Medulla oblongata (tissue), 1 donor: ENCODE data around the gene DNAAF3.
"Not testable (repeated sequence)": the region's sequence is repeated elsewhere in the genome, so short reads cannot be mapped to it uniquely, and the experiment has no call there.

Source experiments
- DNase-seq: peaks from one replicate; pipeline ENCODE4 v3.0.0-alpha.2; 2015; ENCODE audit errors: extremely low spot score

The DNAAF3 gene

DNA sequence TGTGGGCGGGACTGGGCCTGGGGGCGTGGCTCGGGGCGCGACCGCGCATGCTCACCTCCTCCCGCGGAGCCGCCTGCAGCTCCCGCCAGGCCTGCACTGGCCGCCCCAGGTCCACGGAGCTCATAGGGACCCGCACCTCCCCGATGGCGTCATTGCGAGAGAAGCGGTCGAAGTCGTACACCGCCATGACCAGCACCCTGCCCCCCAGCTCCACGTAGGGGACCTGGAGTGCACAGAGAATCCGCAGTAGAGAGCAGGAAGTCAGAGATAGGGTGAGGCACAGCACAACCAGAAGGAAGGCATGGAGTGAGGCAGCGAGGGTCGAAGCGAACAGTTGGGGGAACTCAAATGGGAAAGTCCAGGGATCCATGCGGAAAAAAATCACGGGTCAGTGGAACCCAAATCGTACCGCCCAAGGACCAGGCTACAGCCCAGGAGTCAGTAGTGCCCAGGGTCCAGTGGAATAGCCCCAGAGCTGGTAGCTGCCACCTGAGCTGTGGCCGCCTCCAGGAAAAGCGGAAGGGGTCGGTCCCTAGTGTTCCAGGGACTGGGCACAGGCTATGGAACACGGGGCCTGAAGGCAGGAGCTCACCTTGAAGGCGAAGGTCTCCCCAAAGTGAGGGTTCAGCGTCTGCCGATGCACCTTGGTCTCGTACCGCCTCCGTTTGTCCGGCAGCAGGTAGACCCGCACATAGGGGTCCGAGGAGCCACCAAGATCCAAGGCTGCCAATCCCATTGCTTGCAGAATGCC lies 8.9 kb upstream of the DNAAF3 start:
- DNase-seq: no peak

- DNase-seq: no peak
These were observed 8.2 kb upstream of the DNAAF3 start for GRCh38 chr19:55174425-55175116.

- DNase-seq: peak; percentile 27
These were observed 7.4 kb upstream of the DNAAF3 start for GRCh38 chr19:55173714-55174409.

GRCh38 chr19:55173186-55173713 lies 6.8 kb upstream of the DNAAF3 start:
- DNase-seq: no peak

DNA sequence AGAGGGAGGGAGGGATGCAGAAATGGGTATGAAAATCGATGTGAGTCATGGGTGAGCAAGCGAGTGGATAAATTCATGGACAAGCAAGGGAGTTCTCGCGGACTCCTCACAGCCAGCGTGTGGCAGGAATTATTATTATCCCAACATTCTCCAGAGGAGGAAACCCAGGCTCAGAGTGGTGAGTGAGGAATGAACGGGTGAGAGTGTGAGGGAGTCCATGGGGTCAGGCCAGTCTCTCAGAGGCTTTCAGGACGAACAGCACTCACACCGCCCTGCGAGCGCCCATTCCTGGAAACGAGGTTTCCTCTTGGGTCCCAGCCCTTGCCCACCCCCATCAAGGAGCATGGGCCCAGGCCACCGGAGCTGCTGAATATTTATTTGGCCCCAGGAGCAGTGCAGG lies 6.3 kb upstream of the DNAAF3 start:
- DNase-seq: no peak

DNA sequence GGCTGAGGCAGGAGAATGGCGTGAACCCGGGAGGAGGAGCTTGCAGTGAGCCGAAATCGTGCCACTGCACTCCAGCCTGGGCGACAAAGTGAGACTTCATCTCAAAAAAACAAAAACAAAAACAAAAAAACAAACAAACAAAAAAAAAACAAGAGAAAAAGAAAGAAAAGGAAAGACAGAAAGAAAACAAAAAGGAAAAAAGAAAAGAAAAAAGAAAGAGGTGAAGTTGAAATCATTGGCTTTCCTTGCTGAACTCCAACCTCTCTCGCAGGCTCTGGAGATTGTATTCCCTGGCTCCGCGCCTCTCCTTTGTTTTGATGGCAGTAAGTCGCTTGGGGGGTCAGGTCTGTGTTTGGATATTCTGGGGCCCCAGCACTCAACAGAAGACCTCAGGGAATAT lies 5.9 kb upstream of the DNAAF3 start:
- not testable (repeated sequence) for DNase-seq

DNA sequence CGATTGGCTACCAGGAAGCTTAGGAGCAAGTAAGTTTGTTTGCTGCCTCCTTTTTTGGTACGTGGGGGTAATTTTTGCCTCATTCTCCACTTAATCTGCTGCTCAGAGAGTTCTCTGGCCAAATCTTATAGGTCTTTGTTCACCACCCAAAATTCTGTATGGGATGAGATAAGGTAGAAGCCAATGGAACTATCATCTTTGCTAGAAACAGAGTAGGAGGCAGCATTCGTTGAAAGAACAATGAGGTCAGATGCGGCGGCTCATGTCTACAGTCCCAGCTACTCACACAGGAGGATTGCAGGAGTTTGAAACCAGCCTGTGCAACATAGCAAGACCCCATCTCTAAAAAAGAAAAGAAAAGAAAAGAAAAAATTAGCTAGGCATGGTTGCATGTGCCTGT lies 5.0 kb upstream of the DNAAF3 start:
- no peak for DNase-seq

- DNase-seq: no peak
These were observed 2.7 kb upstream of the DNAAF3 start for GRCh38 chr19:55169136-55169535.

- DNase-seq: peak; percentile 81
These were observed 372 bp downstream of the DNAAF3 start for GRCh38 chr19:55165952-55166529.

DNA sequence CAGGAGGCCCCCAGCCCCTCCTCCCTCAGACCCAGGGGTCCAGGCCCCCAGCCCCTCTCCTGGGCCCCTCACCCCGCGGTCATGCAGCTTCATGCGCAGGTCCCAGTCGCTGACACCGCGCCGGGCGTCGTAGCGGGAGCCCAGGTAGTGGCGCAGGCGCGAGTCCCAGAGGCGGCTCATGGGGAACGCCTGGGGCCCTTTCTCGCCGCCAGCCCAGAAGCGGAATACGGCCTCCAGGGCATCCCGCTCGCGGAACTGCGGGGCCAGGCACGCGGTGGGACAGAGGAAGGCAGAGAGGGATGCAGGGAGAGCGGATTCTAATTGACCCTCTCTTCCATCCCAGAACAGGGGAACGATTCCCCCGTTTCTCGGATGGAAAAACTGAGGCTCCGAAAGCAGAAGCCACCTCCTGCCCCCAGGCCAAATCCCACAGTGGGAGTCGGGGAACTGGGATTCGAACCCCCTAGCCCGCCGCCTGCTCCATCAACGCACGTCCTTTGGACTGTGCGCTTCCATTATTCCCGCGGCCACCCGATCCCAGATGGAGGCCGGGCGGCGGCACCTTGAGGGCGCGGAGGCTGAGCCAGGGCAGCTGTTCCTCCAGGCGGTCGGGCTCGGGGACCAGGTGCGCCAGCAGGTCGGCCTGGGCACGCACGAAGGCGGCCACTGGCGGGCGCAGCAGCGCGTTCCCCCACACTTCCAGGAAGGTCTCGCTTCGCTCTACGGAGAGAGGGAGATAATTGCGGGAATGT lies 4.7 kb downstream of the DNAAF3 start:
- DNase-seq: no peak

- no peak for DNase-seq
These were observed 5.4 kb downstream of the DNAAF3 start for GRCh38 chr19:55160986-55161365.

DNA sequence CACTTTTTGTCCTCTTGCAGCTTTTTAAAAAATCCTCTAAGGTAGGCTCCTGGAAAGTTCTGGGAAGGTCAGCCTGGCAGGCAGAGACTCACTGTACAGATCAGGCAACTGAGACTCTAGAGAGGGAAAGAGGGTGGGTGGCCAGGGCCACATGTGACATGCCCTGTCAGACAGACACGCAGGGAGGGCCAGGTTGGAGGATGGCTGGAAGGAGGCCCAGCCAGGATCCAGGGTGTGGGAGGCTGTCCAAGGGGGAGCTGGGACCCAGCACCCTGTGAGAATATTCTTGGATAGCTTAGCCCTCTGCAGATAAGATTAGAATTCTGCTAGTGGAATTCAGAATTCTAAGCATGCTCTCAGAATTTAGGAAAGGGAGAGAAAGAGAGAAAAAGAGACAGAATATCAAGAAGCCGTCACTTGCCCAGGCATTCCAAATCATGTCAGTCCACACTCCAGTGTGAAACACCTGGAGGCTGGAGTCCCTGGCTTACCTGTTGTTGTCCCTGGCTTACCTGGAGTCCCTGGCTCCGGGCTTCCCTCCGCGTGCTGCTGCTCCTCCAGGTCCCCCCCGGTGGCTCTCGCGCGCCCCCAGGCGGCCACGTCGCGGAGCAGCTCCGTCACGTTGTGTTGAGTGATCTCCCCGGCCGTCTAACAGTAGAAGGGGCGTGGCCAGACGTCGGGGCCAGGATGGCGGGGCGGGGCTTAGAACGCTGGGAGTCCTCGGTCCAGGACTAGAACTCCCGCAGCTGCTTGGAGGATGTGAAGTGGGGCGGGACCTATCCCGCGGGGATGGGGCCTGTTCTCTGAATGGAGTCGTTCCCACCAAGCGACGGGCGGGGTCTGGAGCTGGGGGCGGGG lies 6.1 kb downstream of the DNAAF3 start:
- DNase-seq: peak; percentile 61

GRCh38 chr19:55158848-55159749 lies 7.3 kb downstream of the DNAAF3 start:
- DNase-seq: no peak

DNA sequence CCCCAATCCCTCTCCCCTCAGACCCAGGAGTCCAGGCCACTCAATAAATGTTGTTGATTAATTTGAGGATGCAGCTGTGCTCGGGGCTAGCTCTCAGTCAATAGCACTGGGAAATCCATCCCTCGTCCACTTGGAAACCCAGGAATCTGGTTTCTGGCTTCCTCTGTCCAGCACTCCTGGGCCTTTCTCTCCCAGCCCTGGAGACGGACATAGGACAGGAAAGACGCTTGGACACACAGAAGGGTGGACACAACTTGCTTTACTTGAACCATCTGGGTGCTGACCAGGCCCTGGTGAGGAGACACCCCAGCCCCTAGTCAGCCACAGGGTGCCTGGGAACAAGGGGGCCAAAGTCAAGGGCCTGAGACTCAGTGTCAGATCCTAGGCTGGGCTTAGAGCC lies 8.0 kb downstream of the DNAAF3 start:
- no peak for DNase-seq

DNA sequence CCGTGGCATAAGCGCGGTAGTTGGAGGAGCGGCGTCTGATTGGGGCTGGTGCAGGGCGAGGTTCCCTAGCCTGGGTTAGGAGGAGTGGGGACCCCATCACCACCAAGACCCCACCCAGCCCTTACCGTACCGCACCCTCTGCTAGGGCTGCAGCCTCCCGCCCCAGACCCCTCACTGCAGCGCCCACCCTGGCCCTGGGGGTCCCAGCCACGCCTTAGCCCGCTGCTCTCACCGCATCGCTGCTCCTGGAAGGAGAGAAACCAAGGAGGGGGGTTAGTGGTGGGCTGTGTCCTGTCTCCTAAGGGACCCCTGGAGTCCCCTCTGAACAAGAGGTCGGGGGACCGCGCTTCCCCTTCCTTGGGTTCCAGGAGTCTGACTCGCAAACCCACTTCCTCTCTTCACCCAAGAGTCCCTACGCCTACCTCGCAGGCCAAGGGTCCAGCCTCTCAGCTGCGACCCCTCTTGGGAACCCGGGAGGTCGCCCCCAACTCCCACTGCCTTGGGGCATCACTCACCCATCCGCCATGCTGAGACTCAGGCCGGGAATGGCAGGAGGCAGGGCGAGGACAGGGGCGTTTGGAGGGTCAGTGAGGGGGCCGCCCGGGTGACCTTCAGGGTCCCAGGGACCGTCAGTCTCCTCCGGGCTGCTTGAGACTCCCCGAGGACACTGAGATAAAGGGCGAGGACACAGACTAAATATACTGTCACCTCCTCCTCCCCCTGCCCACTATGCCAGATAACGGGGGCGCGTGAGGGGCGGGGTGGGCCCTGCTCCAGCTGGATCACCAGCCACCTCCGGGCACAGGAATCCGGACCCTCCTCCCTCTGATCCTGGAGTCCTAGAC lies 9.1 kb downstream of the DNAAF3 start, which contains the start of gene TNNI3:
Gene TNNI3 (minus strand): TSS at position 669 of the 845 bp plus-strand sequence. CDS start 143 bp downstream, at position 526.
- DNase-seq: no peak

GRCh38 chr19:55156202-55157063 lies 10.0 kb downstream of the DNAAF3 start:
- no peak for DNase-seq

GRCh38 chr19:55155784-55156183 lies 10.6 kb downstream of the DNAAF3 start:
- not testable (repeated sequence) for DNase-seq
